HG03565 (cell line): ENCODE results near the gene GART.
"Not testable (repeated sequence)": the region's sequence is repeated elsewhere in the genome, so short reads cannot be mapped to it uniquely, and the experiment has no call there.

Source experiments
- ATAC-seq: cut with Tn5 transposase; IDR thresholded peaks from one replicate; pipeline ENCODE4 v1.9.1; 2021; ENCODE audit warnings: mild to moderate bottlenecking, moderate library complexity; ENCODE audit not compliant: unreplicated experiment

The GART gene

GRCh38 chr21:33541756-33542639, at the start of gene GART:
TSS of gene GART (minus strand) at chr21:33542117. CDS start at chr21:33539315, 2,802 bp downstream.
- ATAC-seq = peak; percentile 35

GRCh38 chr21:33588485-33589335, 46.8 kb upstream of the GART start, which contains the start of gene DONSON:
TSS of gene DONSON (minus strand) at chr21:33588684. CDS start at chr21:33588641, 43 bp downstream.
- ATAC-seq = peak; percentile 74

GRCh38 chr21:33587792-33588484, 46.0 kb upstream of the GART start:
- peak; percentile 28 for ATAC-seq

- ATAC-seq = no peak
Measured at GRCh38 chr21:33586927-33587326, 45.0 kb upstream of the GART start.

GRCh38 chr21:33584455-33584854, 42.5 kb upstream of the GART start:
- no peak for ATAC-seq

GRCh38 chr21:33578959-33579542, 37.1 kb upstream of the GART start:
- no peak for ATAC-seq

GRCh38 chr21:33578214-33578613, 36.3 kb upstream of the GART start:
- no peak for ATAC-seq

- not testable (repeated sequence) for ATAC-seq
Measured at GRCh38 chr21:33576741-33577141, 34.8 kb upstream of the GART start.

GRCh38 chr21:33572350-33572749, 30.4 kb upstream of the GART start:
- ATAC-seq = no peak

- no peak for ATAC-seq
Measured at GRCh38 chr21:33569991-33570390, 28.1 kb upstream of the GART start.

GRCh38 chr21:33568448-33568847, 26.5 kb upstream of the GART start:
- ATAC-seq = no peak

- ATAC-seq = no peak
Measured at GRCh38 chr21:33567914-33568313, 26.0 kb upstream of the GART start.

- ATAC-seq = no peak
Measured at GRCh38 chr21:33566514-33566913, 24.6 kb upstream of the GART start.

- no peak for ATAC-seq
Measured at GRCh38 chr21:33562389-33562788, 20.5 kb upstream of the GART start.

GRCh38 chr21:33561373-33561772, 19.5 kb upstream of the GART start:
- ATAC-seq = no peak

GRCh38 chr21:33560965-33561364, 19.0 kb upstream of the GART start:
- ATAC-seq = no peak

- no peak for ATAC-seq
Measured at GRCh38 chr21:33559813-33560212, 17.9 kb upstream of the GART start.

GRCh38 chr21:33558777-33559421, 17.0 kb upstream of the GART start:
- no peak for ATAC-seq

- ATAC-seq = no peak
Measured at GRCh38 chr21:33557447-33557846, 15.5 kb upstream of the GART start.

- ATAC-seq = no peak
Measured at GRCh38 chr21:33554982-33555344, 13.0 kb upstream of the GART start.
